C4-2B (cell line): ENCODE measurements around the gene ATP6V0A4.

Source experiments
- H3K27ac ChIP-seq: fragments of 450-650 bp; 2 replicates; pipeline ENCODE4 v1.5.1; 2017
- ZFX ChIP-seq: fragments of 450-650 bp; IDR thresholded peaks from 2 replicates; pipeline ENCODE4 v1.6.1; 2017
- TF ChIP-seq, protein P1 (sequence below): fragments of 450-650 bp; conservative IDR thresholded peaks from 2 replicates; pipeline ENCODE4 v1.5.1; 2017; ENCODE audit warnings: mild to moderate bottlenecking

ATP6V0A4 gene

DNA sequence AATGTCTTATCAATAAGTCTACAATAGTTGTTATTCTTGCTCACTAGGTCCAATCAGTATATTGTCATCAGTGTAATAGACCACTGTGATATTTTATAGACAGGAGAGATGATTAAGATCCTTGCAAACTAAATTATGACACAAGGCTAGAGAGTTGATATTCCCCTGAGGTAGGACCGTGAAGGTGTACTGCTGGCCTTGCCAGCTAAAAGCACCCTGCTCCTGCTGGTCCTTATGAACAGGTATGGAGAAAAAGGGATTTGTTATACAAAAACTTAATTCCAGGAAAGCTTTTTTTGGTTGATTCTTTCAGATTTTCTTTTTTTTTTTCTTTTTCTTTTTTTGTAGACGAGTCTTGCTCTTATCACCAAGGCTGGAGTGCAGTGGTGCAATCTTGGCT, 17.0 kb downstream of the ATP6V0A4 start:
- TF ChIP-seq, protein P1, sequence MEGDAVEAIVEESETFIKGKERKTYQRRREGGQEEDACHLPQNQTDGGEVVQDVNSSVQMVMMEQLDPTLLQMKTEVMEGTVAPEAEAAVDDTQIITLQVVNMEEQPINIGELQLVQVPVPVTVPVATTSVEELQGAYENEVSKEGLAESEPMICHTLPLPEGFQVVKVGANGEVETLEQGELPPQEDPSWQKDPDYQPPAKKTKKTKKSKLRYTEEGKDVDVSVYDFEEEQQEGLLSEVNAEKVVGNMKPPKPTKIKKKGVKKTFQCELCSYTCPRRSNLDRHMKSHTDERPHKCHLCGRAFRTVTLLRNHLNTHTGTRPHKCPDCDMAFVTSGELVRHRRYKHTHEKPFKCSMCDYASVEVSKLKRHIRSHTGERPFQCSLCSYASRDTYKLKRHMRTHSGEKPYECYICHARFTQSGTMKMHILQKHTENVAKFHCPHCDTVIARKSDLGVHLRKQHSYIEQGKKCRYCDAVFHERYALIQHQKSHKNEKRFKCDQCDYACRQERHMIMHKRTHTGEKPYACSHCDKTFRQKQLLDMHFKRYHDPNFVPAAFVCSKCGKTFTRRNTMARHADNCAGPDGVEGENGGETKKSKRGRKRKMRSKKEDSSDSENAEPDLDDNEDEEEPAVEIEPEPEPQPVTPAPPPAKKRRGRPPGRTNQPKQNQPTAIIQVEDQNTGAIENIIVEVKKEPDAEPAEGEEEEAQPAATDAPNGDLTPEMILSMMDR = no peak
- TF ChIP-seq ZFX = no peak
- no peak overlapping the region for H3K27ac ChIP-seq

DNA sequence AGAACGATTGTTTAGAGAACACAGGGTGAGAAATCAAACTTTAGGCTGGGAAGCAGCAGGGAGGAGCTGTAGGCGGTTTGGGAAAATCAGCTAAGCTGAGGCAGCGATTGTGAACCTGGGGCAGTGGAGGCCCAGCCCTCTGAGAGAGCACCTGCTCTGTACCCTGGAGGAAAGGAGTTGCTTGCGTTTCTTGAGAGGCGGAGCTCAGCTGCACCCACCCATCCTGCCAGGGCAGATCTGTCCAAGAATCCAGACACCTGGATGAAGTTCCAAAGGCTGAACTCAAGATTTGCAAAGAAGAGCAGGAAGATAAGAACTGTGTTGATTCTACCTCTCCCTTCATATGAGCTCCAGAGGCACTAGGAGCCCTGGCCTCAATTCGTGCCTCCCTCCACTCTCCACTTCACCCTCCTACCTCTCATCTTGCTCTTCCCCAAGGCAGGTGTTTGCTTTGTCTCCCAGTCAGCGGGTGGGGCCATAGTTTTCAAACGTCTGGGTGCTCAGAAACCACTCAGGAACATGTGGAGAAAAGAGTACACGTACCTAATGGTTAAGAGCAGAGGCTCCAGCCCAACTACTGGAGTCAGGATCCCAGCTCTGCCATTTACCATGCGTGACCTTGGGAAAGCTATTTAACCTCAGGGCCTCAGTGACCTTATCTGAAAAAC, 21.7 kb downstream of the ATP6V0A4 start:
- TF ChIP-seq, protein P1 = no peak
- no peak for TF ChIP-seq ZFX
- no peak overlapping the region for H3K27ac ChIP-seq

DNA sequence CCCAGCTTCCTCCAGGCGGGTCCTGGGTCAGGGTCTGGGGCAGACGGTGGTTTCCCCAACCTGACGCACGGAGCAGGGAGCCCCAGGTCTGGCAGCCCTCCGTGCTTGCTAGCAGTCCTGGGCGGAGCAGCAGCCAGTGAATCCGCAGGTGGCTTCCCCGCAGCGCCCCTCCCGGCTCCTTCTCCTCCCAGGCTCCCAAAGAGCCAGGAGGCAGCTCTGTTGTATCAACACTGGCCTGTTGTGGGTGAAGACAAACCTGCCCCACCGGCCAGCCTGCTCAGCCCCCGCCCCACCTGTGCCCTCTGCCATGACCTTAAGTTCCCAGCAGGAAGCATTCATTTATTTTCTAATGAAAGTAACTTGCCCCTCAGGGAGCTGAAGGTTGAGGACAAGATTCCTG, 24.2 kb downstream of the ATP6V0A4 start:
- no peak overlapping the region for H3K27ac ChIP-seq
- no peak for TF ChIP-seq ZFX
- TF ChIP-seq, protein P1 = no peak

DNA sequence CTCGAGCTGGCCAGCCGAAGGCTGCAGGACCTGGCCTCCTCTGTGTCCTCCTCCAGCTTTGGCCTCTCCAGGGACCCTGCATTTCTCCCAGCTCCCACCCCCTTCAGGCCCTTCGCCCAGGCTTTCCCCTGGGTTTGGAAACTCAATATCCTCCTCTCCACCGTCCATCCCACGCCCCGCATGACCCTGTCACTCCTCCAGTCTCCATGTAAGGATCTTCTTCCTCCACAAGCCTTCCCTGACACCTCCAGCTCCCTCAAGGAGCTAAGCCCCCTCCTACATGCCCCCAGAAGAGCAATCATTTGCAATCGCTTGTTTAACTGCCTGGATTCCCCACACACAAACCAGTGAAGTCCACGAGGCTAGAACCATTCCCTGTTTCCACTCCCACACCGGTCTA, 24.8 kb downstream of the ATP6V0A4 start:
- TF ChIP-seq, protein P1 = no peak
- no peak for TF ChIP-seq ZFX
- no peak overlapping the region for H3K27ac ChIP-seq

DNA sequence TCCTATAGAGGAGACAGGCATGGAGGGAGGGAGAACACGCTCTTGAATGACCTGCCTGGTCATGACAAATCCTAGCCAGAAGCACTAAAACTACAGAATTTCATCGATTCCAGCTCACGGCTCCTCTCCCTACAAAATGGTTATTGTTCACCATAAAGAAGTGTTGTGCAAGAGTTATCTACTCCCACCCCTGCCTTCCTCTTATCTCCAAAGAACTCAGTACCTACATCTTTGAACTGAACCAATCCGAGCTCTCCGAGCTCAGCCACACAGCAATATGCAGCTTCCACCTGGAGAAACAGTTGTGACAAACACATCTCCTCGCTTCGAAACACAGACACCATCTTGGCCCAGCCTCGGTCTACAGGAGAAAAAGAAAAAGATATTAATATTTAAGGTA, 27.1 kb downstream of the ATP6V0A4 start:
- no peak overlapping the region for H3K27ac ChIP-seq
- no peak for TF ChIP-seq ZFX
- TF ChIP-seq, protein P1 = no peak

DNA sequence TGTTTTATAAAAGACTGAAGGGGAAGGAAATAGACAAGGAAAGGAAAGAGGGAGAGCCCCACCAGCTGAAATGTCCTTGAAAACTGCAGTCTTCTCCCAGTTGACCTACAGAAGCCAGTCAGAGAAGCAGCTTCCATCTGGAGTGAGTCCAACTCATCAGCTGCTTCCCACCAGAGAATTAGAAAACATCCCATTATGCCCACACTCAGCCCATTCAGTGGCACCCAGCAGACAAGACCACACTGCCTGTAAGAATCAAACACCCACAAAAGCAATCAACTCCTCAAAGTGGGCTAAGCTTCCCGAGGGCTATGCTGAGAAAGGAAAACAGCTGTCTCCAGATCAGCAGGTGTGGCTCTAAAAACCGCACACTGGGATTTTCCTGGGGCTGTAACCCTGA, 29.8 kb downstream of the ATP6V0A4 start:
- TF ChIP-seq, protein P1 = no peak
- no peak for TF ChIP-seq ZFX
- H3K27ac ChIP-seq = no peak overlapping the region

DNA sequence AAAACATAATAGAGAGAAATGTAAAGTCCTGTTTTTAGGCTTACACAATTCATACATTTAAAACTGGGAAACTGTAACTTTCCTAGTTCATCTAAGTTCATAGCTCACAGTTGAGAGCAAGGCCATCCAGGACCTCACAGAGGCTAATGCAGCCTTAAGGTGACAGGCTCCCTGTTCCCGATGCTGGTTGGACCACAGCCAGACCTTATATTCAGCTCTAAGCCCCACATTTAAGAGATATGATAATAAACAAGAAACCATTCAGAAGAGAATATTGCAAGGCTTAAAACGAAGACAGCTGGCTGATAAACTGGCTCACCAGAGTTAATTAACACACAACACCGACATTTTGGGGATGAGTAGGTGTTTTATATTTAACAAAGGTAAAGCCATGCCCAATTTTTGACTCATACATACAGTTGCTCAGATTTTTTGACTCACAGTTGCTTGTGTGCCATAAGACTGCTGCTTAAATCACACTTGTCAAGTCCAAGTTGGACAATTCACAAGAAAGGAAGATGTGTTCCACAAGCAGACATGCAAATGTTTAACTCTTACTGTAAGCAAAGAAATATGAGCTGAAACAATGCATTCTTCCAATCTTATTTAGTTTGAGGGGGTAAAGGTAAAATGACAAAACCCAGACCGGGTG, 41.3 kb downstream of the ATP6V0A4 start:
- H3K27ac ChIP-seq = no peak overlapping the region
- TF ChIP-seq, protein P1 = no peak
- TF ChIP-seq ZFX = no peak
